Lower leg skin (tissue), 3 donors: Measurements from ENCODE around the gene SH3RF3.

Experiments
- POLR2A ChIP-seq, 2 donors: fragments of 450-650 bp; IDR thresholded peaks; one replicate each; pipeline ENCODE4 v1.6.1; 2016 to 2017; ENCODE audit warnings: antibody characterized with exemption in 2 of 2, mild to moderate bottlenecking in 1 of 2, moderate library complexity in 1 of 2
- TF ChIP-seq, protein P1 (sequence below), 3 donors: fragments of 450-650 bp; IDR thresholded peaks; one replicate each; pipeline ENCODE4 v1.5.1; 2016; ENCODE audit warnings: antibody characterized with exemption in 3 of 3, mild to moderate bottlenecking in 3 of 3, moderate library complexity in 2 of 3

DNA sequence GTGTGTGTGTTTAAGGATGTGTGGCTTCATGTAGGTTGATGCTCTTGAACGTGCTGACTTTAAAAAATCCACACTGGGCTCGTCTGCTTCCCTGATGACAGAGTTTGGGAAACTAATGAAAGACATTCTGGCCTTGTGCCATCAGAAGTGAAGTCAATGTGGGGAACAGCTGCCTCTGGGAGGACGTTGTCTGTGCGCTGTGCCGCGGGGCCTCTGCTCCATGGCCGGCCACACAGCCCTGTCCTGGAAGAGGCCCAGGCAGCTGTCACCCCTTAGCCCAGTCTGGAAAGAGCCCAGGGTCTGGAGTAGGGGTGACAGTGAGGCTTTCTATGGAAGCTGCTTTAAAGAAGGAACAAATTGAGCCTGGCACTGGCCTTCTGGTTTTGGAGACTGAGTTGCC lies 155.8 kb downstream of the SH3RF3 start:
- no peak for TF ChIP-seq POLR2A (IDR thresholded peaks at IDR 0.05)
- TF ChIP-seq, protein P1, sequence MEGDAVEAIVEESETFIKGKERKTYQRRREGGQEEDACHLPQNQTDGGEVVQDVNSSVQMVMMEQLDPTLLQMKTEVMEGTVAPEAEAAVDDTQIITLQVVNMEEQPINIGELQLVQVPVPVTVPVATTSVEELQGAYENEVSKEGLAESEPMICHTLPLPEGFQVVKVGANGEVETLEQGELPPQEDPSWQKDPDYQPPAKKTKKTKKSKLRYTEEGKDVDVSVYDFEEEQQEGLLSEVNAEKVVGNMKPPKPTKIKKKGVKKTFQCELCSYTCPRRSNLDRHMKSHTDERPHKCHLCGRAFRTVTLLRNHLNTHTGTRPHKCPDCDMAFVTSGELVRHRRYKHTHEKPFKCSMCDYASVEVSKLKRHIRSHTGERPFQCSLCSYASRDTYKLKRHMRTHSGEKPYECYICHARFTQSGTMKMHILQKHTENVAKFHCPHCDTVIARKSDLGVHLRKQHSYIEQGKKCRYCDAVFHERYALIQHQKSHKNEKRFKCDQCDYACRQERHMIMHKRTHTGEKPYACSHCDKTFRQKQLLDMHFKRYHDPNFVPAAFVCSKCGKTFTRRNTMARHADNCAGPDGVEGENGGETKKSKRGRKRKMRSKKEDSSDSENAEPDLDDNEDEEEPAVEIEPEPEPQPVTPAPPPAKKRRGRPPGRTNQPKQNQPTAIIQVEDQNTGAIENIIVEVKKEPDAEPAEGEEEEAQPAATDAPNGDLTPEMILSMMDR (IDR thresholded peaks at IDR 0.05), result no peak
